GM18861 (cell line): ENCODE results near the gene TRIM34.
"Not testable (repeated sequence)": the region's sequence is repeated elsewhere in the genome, so short reads cannot be mapped to it uniquely, and the experiment has no call there.

Experiments used
- ATAC-seq: cut with Tn5 transposase; IDR thresholded peaks from one replicate; pipeline ENCODE4 v1.9.1; 2021; ENCODE audit not compliant: unreplicated experiment

The TRIM34 gene

GRCh38 chr11:5620651-5621521 is 3.9 kb upstream of the TRIM34 start:
- no peak for ATAC-seq

DNA sequence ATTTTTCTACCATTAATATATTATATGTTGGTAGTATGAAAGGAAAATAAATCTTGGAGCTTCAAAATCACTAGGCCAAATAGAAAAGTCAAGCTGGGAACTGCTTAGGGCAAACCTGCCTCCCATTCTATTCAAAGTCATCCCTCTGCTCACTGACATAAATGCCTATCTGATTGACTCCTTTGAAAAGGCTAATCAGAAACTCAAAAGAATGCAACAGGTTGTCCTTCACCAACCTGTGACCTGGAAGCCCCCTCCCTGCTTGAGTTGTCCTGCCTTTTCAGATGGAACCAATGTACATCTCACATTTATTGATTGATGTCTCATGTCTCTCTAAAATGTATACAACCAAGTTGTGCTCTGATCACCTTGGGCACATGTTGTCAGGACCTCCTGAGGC is 3.2 kb upstream of the TRIM34 start:
- ATAC-seq, result no peak

DNA sequence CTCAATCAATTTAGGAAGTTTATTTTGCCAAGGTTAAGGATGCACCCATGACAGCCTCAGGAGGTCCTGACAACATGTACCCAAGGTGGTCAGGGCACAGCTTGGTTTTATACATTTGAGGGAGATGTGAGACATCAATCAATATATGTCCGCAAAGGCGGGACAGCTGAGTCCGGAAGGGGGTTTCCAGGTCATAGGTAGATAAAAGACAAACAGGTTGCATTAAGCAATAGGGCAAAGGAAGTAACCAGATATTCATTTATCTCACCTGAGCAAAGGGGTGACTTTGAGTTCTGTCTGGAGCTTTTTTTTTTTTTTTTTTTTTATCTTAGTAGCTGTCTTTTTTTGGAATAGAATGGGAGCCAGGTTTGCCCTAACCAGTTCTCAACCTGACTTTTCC is 2.0 kb upstream of the TRIM34 start:
- ATAC-seq, result no peak

- no peak for ATAC-seq
Measured at GRCh38 chr11:5625281-5625680, 480 bp downstream of the TRIM34 start.

DNA sequence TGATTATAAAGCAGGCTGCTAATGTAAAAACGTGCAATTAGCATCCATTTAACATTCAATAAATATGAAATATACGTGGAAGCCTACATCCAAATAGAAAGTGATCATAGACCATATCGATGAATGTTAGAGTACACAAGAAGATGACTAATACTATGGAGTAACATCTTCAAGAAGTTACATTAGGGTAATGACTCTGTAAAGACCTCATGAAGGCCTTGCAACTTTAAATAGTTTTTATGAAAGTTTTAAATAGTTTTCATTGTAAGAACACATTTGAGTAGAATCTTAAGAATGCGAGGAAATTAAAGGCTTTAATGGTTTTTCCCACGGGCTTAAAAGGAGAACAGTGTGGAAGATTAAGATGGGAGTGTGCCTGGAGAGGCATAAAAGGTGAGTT is 1.4 kb downstream of the TRIM34 start:
- no peak for ATAC-seq

- no peak for ATAC-seq
Measured at GRCh38 chr11:5631417-5631816, 6.6 kb downstream of the TRIM34 start.

GRCh38 chr11:5631969-5632635 is 7.3 kb downstream of the TRIM34 start:
- peak; percentile 95 for ATAC-seq

- ATAC-seq, result no peak
Measured at GRCh38 chr11:5639953-5640352, 15.2 kb downstream of the TRIM34 start.

DNA sequence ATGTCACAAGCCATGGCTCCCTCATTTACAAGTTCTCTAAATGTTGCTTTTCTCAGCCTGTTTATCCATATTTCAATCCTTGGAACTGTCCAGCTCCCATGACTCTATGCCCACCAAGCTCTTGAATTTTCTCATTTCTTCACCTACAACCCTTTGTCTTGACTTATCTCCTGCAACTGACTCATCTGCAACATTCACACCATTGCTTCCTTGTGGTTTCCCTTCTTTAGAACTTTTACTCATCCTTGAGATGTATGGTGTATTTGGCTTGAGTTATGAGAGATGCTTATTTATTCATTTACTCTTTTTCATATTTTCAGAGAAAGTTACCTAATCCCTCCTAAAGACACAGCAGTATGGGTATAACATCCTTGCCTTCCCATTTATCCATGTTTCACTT is 18.8 kb downstream of the TRIM34 start:
- ATAC-seq, result no peak

DNA sequence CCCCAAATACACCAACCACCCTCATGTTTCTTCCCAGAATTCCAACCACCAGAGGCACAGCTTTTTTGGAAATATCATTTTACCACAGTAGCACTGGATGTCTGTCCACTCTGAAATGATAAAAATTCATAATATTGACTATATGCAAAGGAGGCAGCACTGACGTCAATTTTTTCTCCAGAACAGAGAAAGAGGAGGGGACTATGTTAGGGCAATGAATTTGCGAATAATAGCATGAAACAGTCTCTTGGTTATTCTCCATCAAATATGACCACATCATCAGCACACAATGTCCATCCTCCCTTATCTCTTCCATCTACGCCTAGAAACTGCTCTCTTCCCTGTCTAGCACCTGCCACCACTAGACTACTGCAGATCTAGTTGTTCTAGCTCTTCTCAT is 21.3 kb downstream of the TRIM34 start:
- no peak for ATAC-seq

DNA sequence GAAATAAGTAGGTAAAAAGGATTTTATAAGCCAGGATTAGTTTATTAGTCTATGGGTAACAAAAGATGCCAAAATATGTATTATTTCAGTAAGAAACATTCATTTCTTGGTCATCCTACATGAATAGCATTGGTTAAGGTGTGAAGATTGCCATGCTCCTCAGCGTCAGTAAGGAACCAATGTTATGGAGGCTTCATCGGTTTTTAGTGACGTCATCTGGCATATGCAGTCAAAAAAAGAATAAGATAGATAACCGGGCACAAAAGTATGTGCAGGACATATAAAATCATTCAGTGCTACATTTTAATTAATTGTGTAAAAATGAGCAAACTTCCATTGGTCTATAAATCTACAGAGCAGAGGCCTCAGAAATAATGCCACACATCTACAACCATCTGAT is 30.7 kb downstream of the TRIM34 start:
- ATAC-seq, result no peak

DNA sequence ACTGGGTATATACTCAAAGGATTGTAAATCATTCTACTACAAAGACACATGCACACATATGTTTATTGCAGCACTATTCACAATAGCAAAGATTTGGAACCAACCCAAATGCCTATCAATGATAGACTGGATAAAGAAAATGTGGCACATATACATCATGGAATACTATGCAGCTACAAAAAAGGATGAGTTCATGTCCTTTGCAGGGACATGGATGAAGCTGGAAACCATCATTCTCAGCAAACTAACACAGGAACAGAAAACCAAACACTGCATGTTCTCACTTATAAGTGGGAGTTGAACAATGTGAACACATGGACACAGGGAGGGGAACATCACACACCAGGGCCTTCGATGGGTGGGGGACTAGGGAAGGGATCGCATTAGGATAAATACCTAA is 32.2 kb downstream of the TRIM34 start:
- ATAC-seq, result not testable (repeated sequence)

GRCh38 chr11:5658318-5658717 is 33.5 kb downstream of the TRIM34 start:
- ATAC-seq, result no peak

DNA sequence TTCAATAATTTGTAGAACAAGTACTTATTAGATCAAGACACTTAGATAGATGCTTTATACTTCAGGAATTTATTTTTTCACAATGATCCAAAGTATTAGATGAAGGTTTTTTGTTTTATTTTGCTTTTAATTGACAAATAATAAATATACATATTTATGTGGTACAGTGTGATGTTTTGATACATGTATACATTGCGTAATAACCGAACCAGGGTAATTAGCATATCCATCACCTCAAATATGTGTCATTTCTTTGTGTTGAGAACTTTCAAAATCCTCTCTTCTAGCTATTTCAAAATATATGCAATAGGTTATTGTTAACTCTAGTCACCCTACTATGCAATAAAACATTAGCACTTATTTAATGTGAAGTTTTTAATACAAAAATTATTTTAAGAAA is 38.7 kb downstream of the TRIM34 start:
- ATAC-seq, result no peak

DNA sequence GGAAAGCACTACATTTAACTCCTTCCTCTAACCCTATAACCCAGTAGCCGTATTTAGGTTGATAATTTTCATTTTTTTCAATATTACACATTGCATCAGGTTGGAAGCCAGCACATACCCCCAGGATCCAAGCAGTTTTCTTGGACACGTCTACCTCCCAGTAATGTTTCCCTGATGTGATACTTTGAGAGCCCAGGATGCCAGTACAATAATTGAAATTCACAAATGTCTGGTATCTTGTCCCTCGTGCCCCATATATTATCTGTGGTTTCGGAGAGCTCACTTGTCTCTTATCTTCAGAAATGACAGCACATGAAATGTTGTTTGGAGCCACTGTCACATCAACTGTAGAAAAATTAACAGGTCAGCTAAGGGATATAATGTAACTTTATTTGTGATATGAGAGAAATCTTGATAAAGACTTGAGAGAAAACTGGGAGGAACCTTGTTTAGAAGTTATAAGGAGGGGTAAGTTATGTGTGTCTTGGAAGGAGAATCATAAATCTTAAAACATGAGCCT is 40.3 kb downstream of the TRIM34 start:
- no peak for ATAC-seq

- no peak for ATAC-seq
Measured at GRCh38 chr11:5665746-5666401, 41.1 kb downstream of the TRIM34 start.

DNA sequence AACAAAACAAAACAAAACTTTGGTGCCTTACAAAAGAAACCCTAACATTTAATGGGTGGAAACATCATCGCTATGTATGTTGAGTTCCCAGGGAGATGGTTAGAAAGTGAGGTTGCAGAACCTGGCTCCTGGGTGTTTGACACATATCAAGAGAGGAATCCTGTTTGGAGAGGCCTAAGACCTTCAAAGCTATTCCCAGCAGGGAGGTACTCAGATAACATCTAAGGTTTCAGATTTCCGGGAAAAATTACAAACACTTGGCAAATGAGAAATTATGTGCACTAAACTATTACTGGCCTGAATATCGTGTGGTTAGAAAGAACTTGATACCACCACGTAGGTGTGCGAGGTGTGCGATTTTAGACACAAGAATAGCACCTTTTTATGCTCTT is 41.6 kb downstream of the TRIM34 start:
- no peak for ATAC-seq

DNA sequence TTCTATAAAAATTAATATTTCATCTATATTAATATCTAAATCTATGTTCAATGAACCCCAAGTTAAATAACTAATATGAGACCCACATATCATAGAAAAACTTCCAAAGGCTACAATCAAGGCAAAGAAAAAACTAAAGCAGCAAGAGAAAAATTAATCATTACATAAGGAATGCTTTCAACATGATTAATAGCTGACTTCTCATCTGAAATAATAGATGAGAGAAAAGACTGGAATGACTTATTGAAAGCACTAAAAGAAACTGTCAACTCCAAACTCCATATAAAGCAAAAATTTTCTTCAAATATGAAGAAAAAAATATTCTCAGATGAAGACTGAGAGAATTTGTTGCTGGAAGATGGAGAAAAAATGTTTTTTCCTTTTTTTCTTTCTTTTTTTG is 47.0 kb downstream of the TRIM34 start:
- ATAC-seq, result no peak

- no peak for ATAC-seq
Measured at GRCh38 chr11:5674391-5674790, 49.6 kb downstream of the TRIM34 start.

DNA sequence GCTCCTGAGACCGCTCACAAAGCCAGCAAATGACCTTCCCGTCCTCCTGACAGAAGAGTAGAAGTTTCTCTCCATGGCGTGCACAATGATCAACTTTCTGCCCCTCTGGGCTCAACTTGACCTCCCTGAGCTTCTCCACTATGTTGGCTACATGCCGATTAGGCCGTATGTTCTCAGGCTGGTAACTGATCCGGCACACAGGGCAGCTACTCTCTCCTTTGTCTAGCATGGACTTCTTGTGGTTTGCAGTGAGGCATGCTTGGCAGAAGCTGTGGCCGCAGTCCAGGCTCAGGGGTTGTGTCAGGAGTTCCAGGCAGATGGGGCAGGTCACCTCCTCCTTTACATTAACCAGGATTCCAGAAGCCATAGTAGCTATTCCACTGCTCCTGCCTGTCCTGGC is 55.0 kb downstream of the TRIM34 start:
- no peak for ATAC-seq

DNA sequence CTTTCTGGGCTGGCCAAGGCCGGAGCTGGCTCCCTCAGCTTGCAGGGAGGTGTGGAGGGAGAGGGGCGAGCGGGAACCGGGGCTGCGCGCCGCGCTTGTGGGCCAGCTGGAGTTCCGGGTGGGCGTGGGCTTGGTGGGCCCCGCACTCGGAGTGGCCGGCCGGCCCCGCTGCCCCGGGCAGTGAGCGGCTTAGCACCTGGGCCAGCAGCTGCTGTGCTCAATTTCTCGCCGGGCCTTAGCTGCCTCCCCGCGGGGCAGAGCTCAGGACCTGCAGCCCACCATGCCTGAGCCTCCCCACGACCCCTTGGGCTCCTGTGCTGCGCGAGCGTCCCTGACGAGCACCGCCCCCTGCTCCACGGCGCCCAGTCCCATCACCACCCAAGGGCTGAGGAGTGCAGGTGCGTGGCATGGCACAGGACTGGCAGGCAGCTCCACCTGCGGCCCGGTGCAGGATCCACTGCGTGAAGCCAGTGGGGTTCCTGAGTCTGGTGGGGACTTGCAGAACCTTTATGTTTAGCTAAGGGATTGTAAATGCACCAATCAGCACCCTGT is 58.2 kb downstream of the TRIM34 start:
- not testable (repeated sequence) for ATAC-seq
